GM21737 (cell line): ENCODE results near the gene TBC1D22A.

Source experiments
- ATAC-seq: cut with Tn5 transposase; IDR thresholded peaks from one replicate; pipeline ENCODE4 v1.9.1; 2021; ENCODE audit warnings: mild to moderate bottlenecking, moderate library complexity; ENCODE audit not compliant: unreplicated experiment

TBC1D22A gene

DNA sequence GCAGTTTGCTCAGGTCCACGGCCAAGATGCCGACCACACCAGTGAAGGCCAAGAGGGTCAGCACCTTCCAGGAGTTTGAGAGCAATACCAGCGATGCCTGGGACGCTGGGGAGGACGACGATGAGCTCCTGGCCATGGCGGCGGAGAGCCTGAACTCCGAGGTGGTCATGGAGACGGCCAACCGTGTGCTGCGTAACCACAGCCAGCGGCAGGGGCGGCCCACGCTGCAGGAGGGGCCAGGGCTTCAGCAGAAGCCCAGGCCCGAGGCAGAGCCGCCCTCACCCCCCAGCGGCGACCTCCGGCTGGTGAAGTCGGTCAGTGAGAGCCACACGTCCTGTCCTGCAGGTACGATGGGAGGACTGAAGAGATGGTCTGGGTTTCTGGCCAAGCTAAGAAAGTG, 31.0 kb downstream of the TBC1D22A start:
- ATAC-seq = no peak

DNA sequence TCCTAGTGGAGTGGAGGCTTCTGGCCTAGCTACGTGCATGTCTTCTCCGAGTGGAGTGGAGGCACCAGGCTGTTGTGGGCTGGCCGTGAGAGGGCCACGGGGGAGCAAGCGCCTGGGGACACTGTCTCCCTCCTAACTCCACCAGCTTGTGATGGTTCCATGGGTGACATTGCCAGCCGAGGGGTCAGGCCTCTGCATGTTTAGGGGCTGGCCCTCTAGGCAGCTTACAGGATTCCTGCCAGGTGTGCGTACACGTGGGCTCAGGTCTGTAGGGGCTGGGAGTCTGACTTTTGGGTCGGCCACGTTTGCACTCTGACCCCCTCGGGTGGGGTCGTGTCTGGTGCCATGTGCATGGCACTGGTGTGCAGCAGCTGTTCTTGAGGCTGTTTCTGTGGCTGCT, 31.6 kb downstream of the TBC1D22A start:
- ATAC-seq = no peak

GRCh38 chr22:46794491-46794890, 32.0 kb downstream of the TBC1D22A start:
- ATAC-seq = no peak

GRCh38 chr22:46795140-46795539, 32.7 kb downstream of the TBC1D22A start:
- ATAC-seq = no peak

GRCh38 chr22:46795845-46796565, 33.6 kb downstream of the TBC1D22A start:
- no peak for ATAC-seq

DNA sequence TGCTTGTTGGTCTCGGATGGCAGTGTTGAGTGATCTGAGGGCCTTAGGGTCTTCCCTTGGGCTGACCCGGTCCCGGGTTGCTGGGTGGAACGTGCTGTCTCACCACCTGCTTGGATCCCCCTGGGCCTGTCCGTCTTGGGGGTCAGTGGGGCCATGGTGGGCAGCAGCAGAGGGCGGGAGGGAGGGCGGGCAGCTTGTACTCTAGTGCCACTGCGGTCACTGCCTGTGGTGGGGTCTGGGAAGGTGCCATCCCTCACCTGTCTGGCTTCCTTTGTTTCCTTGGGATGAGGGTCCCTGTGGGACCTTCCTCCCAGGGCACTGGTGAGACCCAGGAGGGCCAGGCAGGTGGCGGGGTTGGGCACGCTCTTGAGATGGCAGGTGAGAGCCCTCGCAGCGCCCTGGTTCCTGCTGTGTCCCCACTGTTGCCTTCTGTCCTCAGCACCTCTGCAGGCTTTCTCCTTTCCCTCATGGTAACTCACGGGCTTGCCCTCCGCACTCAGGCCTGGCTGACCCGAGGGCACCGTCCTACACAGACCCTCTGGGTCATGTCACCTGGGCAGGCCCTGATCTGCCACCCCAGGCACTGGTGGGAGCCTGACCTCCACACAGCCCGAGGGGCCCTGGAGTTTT, 34.2 kb downstream of the TBC1D22A start:
- no peak for ATAC-seq

- ATAC-seq = no peak
Observed at GRCh38 chr22:46797355-46797754, 34.9 kb downstream of the TBC1D22A start.

- no peak for ATAC-seq
Observed at GRCh38 chr22:46798041-46798365, 35.6 kb downstream of the TBC1D22A start.

DNA sequence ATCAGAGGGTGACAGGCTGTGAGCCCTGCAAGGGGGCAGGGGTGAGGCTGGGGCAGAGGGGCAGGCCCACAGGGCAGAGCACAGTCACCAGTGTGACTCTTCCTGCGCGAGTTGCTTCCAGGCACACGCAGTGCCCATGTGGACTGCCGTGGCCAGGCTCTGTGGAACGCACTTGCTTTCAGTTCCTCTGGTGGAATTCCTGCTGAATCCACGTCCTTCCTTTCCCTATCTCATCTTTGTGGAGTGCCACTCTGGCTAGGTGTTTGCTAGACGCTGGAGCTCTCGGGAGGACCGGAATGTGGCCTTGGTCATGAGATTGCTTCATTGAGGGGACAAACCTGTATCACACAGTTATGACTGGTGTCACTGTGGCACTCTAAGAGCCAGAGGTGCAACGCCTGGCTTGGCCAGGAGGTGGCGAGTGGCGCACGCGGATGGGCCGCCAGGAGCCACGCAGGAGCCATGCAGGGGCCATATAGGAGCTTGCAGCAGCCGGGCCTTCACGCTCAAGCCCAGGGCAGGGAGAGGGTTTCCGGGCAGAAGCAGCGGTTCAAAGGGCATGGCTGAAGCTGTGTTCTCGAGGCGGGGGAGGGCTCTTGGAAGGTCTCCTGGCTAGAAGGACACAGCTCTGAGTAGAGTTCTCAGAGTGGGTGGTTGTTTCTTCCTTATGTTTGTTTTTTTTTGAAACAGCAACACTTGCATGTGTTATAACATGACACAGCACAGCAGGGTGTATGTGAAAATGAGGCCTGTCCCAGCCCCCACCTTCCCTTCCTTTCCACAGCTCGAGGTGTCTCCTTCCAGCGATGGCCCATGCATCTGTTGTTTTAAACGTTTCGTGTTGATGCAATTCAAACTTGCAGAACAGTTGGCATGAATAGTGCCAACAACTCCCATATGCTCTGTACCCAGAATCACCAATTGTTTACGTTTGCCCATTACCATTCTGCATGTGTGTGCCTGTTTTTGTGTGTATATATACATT, 36.2 kb downstream of the TBC1D22A start:
- no peak for ATAC-seq

GRCh38 chr22:46799626-46800025, 37.2 kb downstream of the TBC1D22A start:
- ATAC-seq = no peak

DNA sequence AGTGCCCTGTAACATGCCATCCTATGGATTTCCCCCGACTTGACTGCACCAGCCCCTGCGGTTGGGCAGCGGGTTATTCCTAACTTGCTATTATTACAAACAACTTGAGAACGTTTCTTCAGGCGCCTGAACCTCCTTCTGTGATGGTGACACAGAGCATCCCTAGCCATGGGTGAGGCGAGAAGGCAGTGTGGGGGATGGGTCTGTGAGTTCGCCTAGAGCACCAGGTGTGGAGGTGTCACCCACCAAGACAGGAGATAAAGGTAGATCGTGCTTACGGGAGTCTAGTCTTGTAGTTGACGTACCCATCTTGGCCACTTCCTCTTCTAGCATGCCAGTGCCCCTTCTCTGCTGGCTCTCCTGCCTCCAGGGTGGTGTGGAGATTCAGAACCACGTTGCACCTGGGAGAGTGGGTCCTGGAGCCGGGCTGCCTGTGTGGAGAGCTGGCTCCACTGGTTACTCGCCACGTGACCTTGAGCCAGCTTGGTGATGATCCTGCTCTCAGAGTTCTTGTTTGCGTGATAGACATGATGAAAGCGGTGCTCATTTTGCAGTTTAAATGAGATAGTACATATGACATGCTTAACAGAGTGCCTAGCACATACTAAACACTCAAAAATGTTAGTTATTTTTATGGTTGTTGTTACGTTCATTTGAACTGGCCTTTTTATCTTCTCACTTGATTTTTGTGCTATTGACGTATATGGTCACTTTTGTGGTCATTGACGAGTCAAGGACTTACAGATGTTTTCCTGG, 37.8 kb downstream of the TBC1D22A start:
- no peak for ATAC-seq

GRCh38 chr22:46801331-46801811, 38.9 kb downstream of the TBC1D22A start:
- ATAC-seq = no peak

- no peak for ATAC-seq
Observed at GRCh38 chr22:46801826-46802607, 39.6 kb downstream of the TBC1D22A start.

- no peak for ATAC-seq
Observed at GRCh38 chr22:46802608-46803027, 40.2 kb downstream of the TBC1D22A start.

- no peak for ATAC-seq
Observed at GRCh38 chr22:46803031-46803880, 40.8 kb downstream of the TBC1D22A start.

- no peak for ATAC-seq
Observed at GRCh38 chr22:46803936-46804335, 41.5 kb downstream of the TBC1D22A start.

DNA sequence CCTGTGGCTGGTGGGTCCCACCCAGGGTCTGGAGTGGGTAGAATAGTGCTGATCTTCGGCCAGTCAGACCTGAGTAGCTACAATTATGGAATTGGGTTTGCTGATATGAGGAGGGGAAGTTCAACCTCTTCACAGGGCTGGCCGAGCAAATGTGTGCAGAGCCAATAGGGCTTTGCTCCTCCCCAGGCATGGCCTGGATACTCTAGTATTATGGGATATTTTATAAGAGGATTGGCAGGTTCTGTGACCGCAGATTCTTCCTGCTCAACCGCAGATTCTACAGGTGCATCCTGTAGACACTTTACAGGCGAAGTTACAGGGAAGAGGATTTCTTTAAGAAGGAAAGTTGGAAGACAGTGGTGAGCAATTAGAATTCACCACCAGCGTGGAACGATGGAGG, 44.3 kb downstream of the TBC1D22A start:
- ATAC-seq = no peak

DNA sequence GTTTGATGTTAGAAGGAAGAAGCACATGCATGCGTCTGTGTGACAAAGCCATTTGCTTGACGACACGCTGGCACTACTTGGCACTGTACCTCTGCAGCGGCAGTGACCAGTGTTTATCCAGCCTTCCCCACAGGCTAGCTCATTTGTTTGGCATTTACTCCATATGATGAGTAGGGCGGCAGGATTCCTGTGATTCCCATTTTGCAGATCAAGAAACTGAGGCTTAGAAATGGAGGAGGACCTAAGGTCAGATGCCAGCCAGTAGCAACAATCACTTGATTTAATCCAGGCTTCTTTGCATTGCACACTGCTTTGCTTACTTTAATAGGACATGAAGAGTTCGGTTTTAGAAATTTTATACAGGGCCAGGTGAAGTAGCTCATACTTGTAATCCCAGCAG, 45.0 kb downstream of the TBC1D22A start:
- no peak for ATAC-seq
